ENCODE data around the gene TENT5C.

The TENT5C gene

GRCh38 chr1:117573386-117574023 lies 32.3 kb upstream of the TENT5C start:
- DNase-seq (ENCODE audit: low read depth in 2 of 2) = no peak

GRCh38 chr1:117574161-117574835 lies 31.6 kb upstream of the TENT5C start:
- no peak for DNase-seq (ENCODE audit: low read depth in 2 of 2)

GRCh38 chr1:117575586-117576225 lies 30.1 kb upstream of the TENT5C start:
- no peak for DNase-seq (ENCODE audit: low read depth in 2 of 2)

GRCh38 chr1:117576236-117576635 lies 29.6 kb upstream of the TENT5C start:
- DNase-seq (ENCODE audit: low read depth in 2 of 2) = no peak

GRCh38 chr1:117577191-117577885 lies 28.5 kb upstream of the TENT5C start:
- DNase-seq (ENCODE audit: low read depth in 2 of 2) = no peak

- DNase-seq (ENCODE audit: low read depth in 2 of 2) = no peak
Observed at GRCh38 chr1:117578466-117578865, 27.4 kb upstream of the TENT5C start.

- no peak for DNase-seq (ENCODE audit: low read depth in 2 of 2)
Observed at GRCh38 chr1:117579221-117579906, 26.5 kb upstream of the TENT5C start.

- no peak for DNase-seq (ENCODE audit: low read depth in 2 of 2)
Observed at GRCh38 chr1:117580436-117580835, 25.4 kb upstream of the TENT5C start.

- DNase-seq (ENCODE audit: low read depth in 2 of 2) = no peak
Observed at GRCh38 chr1:117580882-117581281, 25.0 kb upstream of the TENT5C start.

GRCh38 chr1:117581391-117581943 lies 24.4 kb upstream of the TENT5C start:
- no peak for DNase-seq (ENCODE audit: low read depth in 2 of 2)

- DNase-seq (ENCODE audit: low read depth in 2 of 2) = no peak
Observed at GRCh38 chr1:117582451-117582850, 23.4 kb upstream of the TENT5C start.

GRCh38 chr1:117583247-117583646 lies 22.6 kb upstream of the TENT5C start:
- no peak for DNase-seq (ENCODE audit: low read depth in 2 of 2)

- no peak for DNase-seq (ENCODE audit: low read depth in 2 of 2)
Observed at GRCh38 chr1:117584181-117584580, 21.7 kb upstream of the TENT5C start.

GRCh38 chr1:117585086-117585485 lies 20.8 kb upstream of the TENT5C start:
- no peak for DNase-seq (ENCODE audit: low read depth in 2 of 2)

- DNase-seq (ENCODE audit: low read depth in 2 of 2) = no peak
Observed at GRCh38 chr1:117586337-117586736, 19.5 kb upstream of the TENT5C start.

GRCh38 chr1:117586747-117587498 lies 18.9 kb upstream of the TENT5C start:
- no peak for DNase-seq (ENCODE audit: low read depth in 2 of 2)

GRCh38 chr1:117587499-117588356 lies 18.1 kb upstream of the TENT5C start:
- DNase-seq (ENCODE audit: low read depth in 2 of 2) = no peak

GRCh38 chr1:117589544-117589943 lies 16.3 kb upstream of the TENT5C start:
- DNase-seq (ENCODE audit: low read depth in 2 of 2) = no peak

GRCh38 chr1:117590273-117590925 lies 15.4 kb upstream of the TENT5C start:
- DNase-seq (ENCODE audit: low read depth in 2 of 2) = no peak

Data from fibroblast of skin of left quadriceps (primary cell).